Kidney epithelial cell (primary cell): Measurements from ENCODE around the gene CFLAR. TPM values are rescaled to one million over a fixed set of nuclear protein-coding genes. Genes with fewer than 3 reads are reported as not detected.
"Not testable (repeated sequence)": the region's sequence is repeated elsewhere in the genome, so short reads cannot be mapped to it uniquely, and the experiment has no call there.

Source experiments
- DNase-seq: peaks from one replicate; pipeline ENCODE4 v3.0.0-alpha.2; 2010; ENCODE audit warnings: low read depth
- H3K27me3 ChIP-seq: 2 replicates; pipeline ENCODE4 v1.6.0; 2011; ENCODE audit warnings: low read length; ENCODE audit not compliant: control insufficient read depth, insufficient read depth
- H3K36me3 ChIP-seq: 2 replicates; pipeline ENCODE4 v1.5.1; 2011; ENCODE audit warnings: low read length; ENCODE audit not compliant: control insufficient read depth, insufficient read depth
- H3K4me3 ChIP-seq: 2 replicates; pipeline ENCODE4 v1.5.1; 2011; ENCODE audit warnings: low read depth, mild to moderate bottlenecking, control low read depth, low read length
- total RNA-seq: library from RNA; depleted of rRNA; stranded (reverse); fragments of >200 nt; gene quantifications from 2 replicates; pipeline ENCODE4 v1.2.3, GENCODE V29; 2015
- TF ChIP-seq, protein P1 (sequence below): IDR thresholded peaks from 2 replicates; pipeline ENCODE4 v1.5.1; 2011; ENCODE audit warnings: mild to moderate bottlenecking, moderate library complexity, low read length, control low read depth, inconsistent platforms; ENCODE audit not compliant: insufficient read depth, poor library complexity, severe bottlenecking

The CFLAR gene
- total RNA-seq, 1 donor from 2014 or later, result 99.7 TPM

DNA sequence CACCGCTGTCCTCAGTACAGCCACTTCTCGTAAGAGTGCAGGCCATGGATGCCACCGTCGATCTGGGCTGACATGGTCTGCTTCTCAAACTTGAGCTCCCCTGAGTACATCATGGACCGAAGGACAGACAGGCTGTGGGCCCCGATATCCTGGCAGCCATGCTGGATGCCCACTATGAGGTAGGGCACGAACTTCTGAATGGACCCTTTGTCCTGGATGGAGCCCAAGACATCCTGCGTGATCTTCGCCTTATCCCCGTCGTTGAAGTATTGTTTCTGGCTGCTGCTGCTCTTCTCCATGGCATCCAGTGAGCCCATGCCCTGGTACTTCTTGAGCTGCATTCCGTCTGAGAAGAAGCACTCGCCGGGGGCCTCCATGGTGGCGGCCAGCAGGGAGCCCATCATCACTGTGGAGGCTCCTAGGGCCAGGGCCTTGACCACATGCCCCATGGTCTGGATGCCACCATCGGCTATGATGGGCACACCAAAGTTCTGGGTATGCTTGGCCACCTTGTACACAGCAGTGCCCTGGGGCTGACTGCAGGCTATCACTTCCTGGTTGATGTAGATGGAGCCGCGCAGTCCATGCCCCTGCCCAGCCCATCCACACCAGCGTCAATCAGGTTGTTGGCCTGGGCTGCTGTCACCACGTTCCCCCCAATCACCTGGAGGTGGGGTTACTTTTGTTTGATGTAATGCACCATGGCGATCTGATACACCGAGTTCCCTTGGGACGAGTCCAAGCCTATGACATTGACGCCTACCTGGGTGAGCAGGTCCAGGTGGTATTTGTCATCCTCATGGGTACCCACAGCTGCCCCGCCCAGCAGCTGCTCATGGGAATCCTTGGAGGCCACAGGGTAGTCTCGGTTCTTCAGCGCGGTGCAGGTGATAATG is 21.8 kb downstream of the CFLAR start:
- TF ChIP-seq, protein P1, sequence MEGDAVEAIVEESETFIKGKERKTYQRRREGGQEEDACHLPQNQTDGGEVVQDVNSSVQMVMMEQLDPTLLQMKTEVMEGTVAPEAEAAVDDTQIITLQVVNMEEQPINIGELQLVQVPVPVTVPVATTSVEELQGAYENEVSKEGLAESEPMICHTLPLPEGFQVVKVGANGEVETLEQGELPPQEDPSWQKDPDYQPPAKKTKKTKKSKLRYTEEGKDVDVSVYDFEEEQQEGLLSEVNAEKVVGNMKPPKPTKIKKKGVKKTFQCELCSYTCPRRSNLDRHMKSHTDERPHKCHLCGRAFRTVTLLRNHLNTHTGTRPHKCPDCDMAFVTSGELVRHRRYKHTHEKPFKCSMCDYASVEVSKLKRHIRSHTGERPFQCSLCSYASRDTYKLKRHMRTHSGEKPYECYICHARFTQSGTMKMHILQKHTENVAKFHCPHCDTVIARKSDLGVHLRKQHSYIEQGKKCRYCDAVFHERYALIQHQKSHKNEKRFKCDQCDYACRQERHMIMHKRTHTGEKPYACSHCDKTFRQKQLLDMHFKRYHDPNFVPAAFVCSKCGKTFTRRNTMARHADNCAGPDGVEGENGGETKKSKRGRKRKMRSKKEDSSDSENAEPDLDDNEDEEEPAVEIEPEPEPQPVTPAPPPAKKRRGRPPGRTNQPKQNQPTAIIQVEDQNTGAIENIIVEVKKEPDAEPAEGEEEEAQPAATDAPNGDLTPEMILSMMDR, result no peak
- DNase-seq, result no peak
- no peaks in the 10 kb centered on the region for H3K27me3 ChIP-seq
- peaks cover 6% of the 10 kb centered on the region for H3K36me3 ChIP-seq
- no peak overlapping the region for H3K4me3 ChIP-seq

DNA sequence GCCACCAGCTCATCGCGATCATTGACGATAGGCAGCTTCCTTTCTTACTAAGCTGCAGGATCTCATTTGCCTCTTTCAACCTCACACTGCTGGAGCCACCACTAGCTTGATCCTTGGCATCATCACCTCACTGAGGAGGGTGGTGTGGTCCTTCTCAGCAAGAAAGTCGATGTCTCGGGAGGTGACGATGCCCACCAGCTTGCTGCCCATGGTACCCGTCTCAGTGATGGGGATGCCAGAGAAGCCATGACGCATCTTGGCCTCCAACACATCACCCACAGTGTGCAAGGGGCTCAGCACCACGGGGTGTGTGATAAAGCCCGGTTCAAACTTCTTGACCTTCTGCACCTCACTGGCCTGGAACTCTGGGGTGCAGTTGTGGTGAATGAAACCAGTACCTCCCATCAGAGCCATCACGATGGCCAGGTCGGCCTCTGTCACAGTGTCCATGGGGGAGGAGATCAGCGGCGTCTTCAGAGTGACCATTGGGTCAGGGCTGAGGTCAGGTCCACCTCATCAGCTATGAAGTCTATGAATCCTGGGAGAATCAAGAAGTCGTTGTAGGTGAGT is 22.5 kb downstream of the CFLAR start:
- TF ChIP-seq, protein P1, result no peak
- H3K27me3 ChIP-seq, result no peaks in the 10 kb centered on the region
- DNase-seq, result no peak
- peaks cover 6% of the 10 kb centered on the region for H3K36me3 ChIP-seq
- no peak overlapping the region for H3K4me3 ChIP-seq

DNA sequence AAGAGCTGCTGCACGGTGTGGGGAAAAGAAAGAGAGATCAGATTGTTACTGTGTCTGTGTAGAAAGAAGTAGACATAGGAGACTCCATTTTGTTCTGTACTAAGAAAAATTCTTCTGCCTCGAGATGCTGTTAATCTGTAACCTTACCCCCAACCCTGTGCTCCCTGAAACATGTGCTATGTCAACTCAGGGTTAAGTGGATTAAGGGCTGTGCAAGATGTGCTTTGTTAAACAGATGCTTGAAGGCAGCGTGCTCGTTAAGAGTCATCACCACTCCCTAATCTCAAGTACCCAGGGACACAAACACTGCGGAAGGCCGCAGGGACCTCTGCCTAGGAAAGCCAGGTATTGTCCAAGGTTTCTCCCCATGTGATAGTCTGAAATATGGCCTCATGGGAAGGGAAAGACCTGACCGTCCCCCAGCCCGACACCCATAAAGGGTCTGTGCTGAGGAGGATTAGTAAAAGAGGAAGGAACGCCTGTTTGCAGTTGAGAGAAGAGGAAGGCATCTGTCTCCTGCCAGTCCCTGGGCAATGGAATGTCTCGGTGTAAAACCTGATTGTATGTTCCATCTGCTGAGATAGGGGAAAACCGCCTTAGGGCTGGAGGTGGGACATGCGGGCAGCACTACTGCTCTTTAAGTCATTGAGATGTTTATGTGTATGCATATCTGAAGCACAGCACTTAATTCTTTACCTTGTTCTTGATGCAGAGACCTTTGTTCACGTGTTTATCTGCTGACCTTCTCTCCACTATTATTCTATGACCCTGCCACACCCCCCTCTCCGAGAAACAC is 23.2 kb downstream of the CFLAR start:
- not testable (repeated sequence) for DNase-seq

DNA sequence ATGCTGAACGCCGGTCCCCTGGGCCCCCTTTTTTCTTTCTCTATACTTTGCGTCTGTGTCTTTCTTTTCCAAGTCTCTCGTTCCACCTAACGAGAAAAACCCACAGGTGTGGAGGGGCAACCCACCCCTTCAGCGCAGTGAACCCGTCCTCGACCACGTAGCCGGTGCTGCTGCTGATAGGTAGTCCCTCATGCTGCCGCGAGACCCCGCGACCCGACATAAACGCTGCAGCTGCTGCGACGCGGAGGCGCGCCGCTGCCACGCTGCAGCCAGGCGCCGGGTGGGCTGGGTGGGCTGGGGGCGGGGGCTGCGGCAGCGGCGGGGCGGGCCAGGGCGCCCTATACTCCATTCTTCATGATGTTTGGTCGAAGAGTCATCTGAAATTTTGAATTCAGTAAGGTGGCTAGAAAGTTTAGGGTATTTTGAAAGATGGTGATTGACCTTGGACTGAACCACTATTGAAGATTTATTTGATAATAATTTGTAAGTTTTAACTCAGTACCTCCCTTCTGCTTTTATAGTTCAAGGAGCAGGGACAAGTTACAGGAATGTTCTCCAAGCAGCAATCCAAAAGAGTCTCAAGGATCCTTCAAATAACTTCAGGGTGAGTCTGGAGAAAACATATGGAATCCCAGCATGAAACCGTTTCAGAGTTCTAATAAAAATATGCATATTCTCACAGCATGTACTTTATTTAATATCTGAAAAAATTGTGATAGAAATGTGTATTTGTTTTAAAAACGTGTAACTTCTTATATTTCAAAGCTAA is 24.1 kb downstream of the CFLAR start:
- no peak for DNase-seq
- TF ChIP-seq, protein P1, result no peak
- H3K4me3 ChIP-seq, result no peak overlapping the region
- H3K36me3 ChIP-seq, result peaks cover 6% of the 10 kb centered on the region
- H3K27me3 ChIP-seq, result no peaks in the 10 kb centered on the region

More for the DNA sequence above, 23.2 kb downstream of the CFLAR start:
- not testable (repeated sequence) for H3K4me3 ChIP-seq, H3K36me3 ChIP-seq, H3K27me3 ChIP-seq

DNA sequence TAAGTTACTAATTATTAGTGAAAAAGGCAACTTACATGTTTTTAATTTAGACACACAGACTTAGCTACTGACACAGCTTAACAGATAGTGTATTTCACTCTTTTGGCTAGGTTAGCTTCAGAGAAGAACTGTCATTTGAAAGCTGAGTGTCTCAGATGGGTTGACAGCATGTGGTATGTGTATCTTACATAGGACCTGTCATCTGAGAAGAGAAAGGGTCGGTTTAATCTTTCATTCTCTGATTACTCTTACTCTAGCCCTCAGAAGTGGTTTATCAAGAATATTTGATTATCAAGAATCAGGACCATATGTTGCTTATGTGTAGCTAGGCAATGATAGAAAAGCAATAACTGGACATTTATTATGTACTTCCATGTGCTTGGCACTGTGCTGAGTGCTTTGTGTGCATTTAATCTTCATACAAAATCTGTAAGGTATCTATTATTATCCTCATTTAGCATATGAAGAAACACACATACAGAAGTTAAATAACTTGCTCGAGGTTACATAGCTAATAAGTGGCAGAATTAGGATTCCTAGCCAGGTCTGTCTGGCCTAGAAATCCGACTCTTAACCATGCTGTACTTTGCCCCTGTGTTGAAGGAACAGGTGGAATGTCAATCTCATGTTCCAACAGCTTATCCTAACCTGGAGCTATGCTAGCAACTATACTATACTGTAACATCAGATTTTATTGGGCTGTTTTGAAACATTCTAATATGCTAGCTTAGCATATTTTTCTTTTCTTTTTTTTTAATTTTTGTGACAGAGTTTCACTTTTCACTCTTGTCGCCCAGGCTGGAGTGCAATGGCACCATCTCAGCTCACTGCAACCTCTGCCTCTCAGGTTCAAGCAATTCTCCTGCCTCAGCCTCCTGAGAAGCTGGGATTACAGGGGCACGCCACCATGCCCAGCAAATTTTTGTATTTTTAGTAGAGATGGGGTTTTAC is 28.4 kb downstream of the CFLAR start:
- Histone ChIP-seq H3K4me3 (no peak overlapping the region), H3K36me3 (no peaks in the 10 kb centered on the region), H3K27me3 (no peaks in the 10 kb centered on the region)
- TF ChIP-seq, protein P1, result no peak
- DNase-seq, result no peak
